CD4-positive, alpha-beta T cell (primary cell): ENCODE measurements around the gene PAX2. TPM values are rescaled to one million over a fixed set of nuclear protein-coding genes. Genes with fewer than 3 reads are reported as not detected.

Experiments
- ATAC-seq: fragments of 200-7000 bp; cut with Tn5 transposase; one replicate; pipeline ENCODE4 v1.10.0; 2022; ENCODE audit warnings: mild to moderate bottlenecking; ENCODE audit not compliant: poor library complexity
- CTCF ChIA-PET: fragments of 350-600 bp; sonication (Branson Sonifier 250); formaldehyde crosslinking; loops from one replicate; lab custom pipeline; 2021; ENCODE audit warnings: antibody characterized with exemption, inconsistent platforms; lab: Charles Lee
- POLR2A ChIA-PET: fragments of 350-600 bp; sonication (Branson Sonifier 250); formaldehyde crosslinking; loops from one replicate; lab custom pipeline; 2021; ENCODE audit warnings: antibody characterized with exemption, inconsistent platforms; lab: Charles Lee
- DNase-seq, 14 experiments: peaks; one replicate each; pipeline ENCODE4 v3.0.0-alpha.2; 2013 to 2020; ENCODE audit warnings: mixed read lengths in 2 of 14
- H3K27ac ChIP-seq, 2 donors: one replicate each; pipeline versions ENCODE4 v1.5.1 to v1.7.0; 2013; ENCODE audit warnings: low read length in 2 of 2, low read depth in 1 of 2, mild to moderate bottlenecking in 1 of 2
- H3K27me3 ChIP-seq, 2 experiments: 1 replicate in 1 of 2; 2 replicates in 1 of 2; pipeline versions ENCODE4 v1.6.1 to v1.7.0; 2013; ENCODE audit warnings: low read length in 2 of 2, control low read depth in 1 of 2, mild to moderate bottlenecking in 1 of 2, moderate library complexity in 1 of 2; ENCODE audit not compliant: insufficient read depth in 2 of 2, control insufficient read depth in 1 of 2
- H3K36me3 ChIP-seq: one replicate; pipeline ENCODE4 v1.6.1; 2013; ENCODE audit warnings: low read length, control low read depth; ENCODE audit not compliant: insufficient read depth
- H3K4me1 ChIP-seq: one replicate; pipeline ENCODE4 v1.6.1; 2013; ENCODE audit warnings: low read length, control low read depth; ENCODE audit not compliant: insufficient read depth
- H3K4me3 ChIP-seq: one replicate; pipeline ENCODE4 v1.5.1; 2013; ENCODE audit warnings: mild to moderate bottlenecking, low read length, moderate library complexity
- H3K9me3 ChIP-seq, 2 experiments: 1 replicate in 1 of 2; 2 replicates in 1 of 2; pipeline versions ENCODE4 v1.6.1 to v1.7.0; 2013; ENCODE audit warnings: low read length in 2 of 2, mild to moderate bottlenecking in 2 of 2, control low read depth in 1 of 2, moderate library complexity in 1 of 2; ENCODE audit not compliant: control insufficient read depth in 1 of 2, insufficient read depth in 1 of 2
- H3K27ac Mint-ChIP-seq: one replicate; pipeline ENCODE4 v1.8.0; 2020; ENCODE audit warnings: mixed read lengths
- H3K27me3 Mint-ChIP-seq: one replicate; pipeline ENCODE4 v1.8.0; 2021; ENCODE audit warnings: mixed read lengths
- H3K36me3 Mint-ChIP-seq: one replicate; pipeline ENCODE4 v1.8.0; 2021; ENCODE audit warnings: low read depth, mixed read lengths
- H3K4me1 Mint-ChIP-seq: one replicate; pipeline ENCODE4 v1.8.0; 2021; ENCODE audit warnings: low read depth, mixed read lengths
- H3K4me3 Mint-ChIP-seq: one replicate; pipeline ENCODE4 v1.8.0; 2020; ENCODE audit warnings: mild to moderate bottlenecking, mixed read lengths
- H3K9me3 Mint-ChIP-seq: one replicate; pipeline ENCODE4 v1.8.0; 2020; ENCODE audit warnings: mixed read lengths
- intact Hi-C, 2 experiments: fragments of 100-400 bp; cut with DNase I in 1 of 2; cut with micrococcal nuclease in 1 of 2; formaldehyde crosslinking; loops; one replicate each; pipeline versions ENCODE4 v1.15.1 to v1.9.0; 2023 to 2025; cut with DNase I, micrococcal nuclease
- total RNA-seq, 174 experiments: library from RNA in 2 of 174; stranded (reverse) in 2 of 174; gene quantifications; one replicate each; pipeline ENCODE4 v1.2.3 and lab custom pipeline; 2021 to 2026
- TF ChIP-seq, protein P1 (sequence below): fragments of 200-600 bp; IDR thresholded peaks from one replicate; pipeline ENCODE4 v1.8.0; 2022; ENCODE audit warnings: antibody characterized with exemption, mild to moderate bottlenecking

Gene PAX2
- total RNA-seq, 2 experiments from 2014 or later = not detected

DNA sequence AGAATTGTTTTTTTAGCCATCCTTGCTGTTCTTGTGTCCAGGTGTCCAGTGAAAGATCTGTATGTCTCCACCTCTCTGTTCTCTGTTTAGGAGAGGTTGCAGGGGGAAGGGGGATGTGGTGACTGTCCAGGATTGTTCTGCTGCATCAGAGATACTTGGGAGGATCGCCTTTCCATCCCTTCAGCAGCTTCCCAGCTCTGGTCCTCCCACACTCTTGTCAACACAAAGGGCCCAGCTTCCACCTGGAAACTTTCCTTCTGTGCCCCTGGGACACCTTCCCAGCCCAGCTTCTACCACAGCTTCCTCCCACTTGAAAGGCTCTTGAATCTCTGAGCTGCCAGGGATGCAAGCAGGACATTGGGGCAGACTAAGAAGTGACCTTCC, 85.3 kb downstream of the PAX2 start:
- H3K27me3 ChIP-seq = peaks cover 64 to 85% of the 10 kb centered on the region in 2 experiments
- H3K4me3 Mint-ChIP-seq = peak overlapping the region; percentile 65

DNA sequence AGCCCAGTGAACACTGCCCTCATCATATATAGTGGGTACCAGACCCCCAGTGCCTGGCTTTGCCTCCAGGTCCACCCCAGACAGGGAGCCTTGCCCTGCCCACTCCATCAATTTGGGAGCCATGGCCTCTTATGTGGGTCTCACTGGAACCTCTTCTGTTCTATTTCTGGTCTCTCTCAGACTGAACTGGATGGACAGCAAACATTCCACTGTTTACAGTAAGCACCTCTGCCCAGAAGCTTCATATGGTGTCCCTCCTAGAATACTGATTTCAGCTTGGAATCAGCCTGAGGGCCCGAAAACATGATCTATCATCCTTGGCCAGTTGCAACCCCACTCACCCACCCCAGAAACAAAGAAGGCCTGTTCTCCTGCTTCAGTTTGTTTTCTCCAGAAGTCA, 86.4 kb downstream of the PAX2 start:
- POLR2A ChIA-PET = no interaction called here
- H3K27me3 Mint-ChIP-seq = peaks cover 25% of the 10 kb centered on the region

More for the DNA sequence above, 85.3 kb downstream of the PAX2 start:
- H3K4me1 Mint-ChIP-seq = peaks cover 38% of the 10 kb centered on the region
- no peak overlapping the region for H3K27ac ChIP-seq
- H3K4me1 ChIP-seq = peaks cover 44% of the 10 kb centered on the region
- H3K9me3 Mint-ChIP-seq = no peaks in the 10 kb centered on the region
- H3K27me3 Mint-ChIP-seq = peaks cover 29% of the 10 kb centered on the region
- TF ChIP-seq, protein P1, sequence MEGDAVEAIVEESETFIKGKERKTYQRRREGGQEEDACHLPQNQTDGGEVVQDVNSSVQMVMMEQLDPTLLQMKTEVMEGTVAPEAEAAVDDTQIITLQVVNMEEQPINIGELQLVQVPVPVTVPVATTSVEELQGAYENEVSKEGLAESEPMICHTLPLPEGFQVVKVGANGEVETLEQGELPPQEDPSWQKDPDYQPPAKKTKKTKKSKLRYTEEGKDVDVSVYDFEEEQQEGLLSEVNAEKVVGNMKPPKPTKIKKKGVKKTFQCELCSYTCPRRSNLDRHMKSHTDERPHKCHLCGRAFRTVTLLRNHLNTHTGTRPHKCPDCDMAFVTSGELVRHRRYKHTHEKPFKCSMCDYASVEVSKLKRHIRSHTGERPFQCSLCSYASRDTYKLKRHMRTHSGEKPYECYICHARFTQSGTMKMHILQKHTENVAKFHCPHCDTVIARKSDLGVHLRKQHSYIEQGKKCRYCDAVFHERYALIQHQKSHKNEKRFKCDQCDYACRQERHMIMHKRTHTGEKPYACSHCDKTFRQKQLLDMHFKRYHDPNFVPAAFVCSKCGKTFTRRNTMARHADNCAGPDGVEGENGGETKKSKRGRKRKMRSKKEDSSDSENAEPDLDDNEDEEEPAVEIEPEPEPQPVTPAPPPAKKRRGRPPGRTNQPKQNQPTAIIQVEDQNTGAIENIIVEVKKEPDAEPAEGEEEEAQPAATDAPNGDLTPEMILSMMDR = no peak
- CTCF ChIA-PET = no interaction called here
- H3K27ac Mint-ChIP-seq = no peak overlapping the region
- ATAC-seq (no peak), DNase-seq (no peak)
- no peak overlapping the region for H3K4me3 ChIP-seq
- no peaks in the 10 kb centered on the region for H3K36me3 Mint-ChIP-seq
- POLR2A ChIA-PET = no interaction called here
- intact Hi-C loops = no loop called here
- peaks cover 0 to 30% of the 10 kb centered on the region in 2 experiments for H3K9me3 ChIP-seq
- H3K36me3 ChIP-seq = no peaks in the 10 kb centered on the region

DNA sequence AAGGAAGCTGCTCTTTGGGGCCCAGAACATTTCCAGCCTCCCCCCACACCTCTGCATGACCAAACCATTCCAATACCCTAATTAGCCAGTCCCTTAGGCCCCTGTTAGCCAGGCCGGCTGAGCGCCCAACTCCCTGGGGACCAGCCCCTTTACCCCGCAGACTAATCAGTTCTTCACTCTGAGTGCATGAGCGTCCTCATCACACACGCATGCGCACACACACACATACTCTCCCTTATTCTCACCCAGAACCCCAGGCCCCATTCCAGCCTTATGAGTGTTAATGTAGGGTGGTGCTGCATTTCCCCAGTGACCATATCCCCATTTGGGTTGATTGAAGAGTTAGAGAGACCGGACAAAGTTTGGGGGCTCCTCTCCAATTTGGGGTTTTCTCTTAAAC, 90.4 kb downstream of the PAX2 start:
- Mint-ChIP-seq H3K27me3 (peaks cover under 1% of the 10 kb centered on the region), H3K4me1 (peaks cover 5% of the 10 kb centered on the region), H3K4me3 (no peak overlapping the region), H3K27ac (no peak overlapping the region), H3K9me3 (no peaks in the 10 kb centered on the region), H3K36me3 (no peaks in the 10 kb centered on the region)
- ChIA-PET CTCF (no interaction called here), POLR2A (no interaction called here)
- Histone ChIP-seq H3K36me3 (no peaks in the 10 kb centered on the region), H3K9me3 (no peaks in the 10 kb centered on the region), H3K4me3 (no peak overlapping the region), H3K27me3 (peaks cover 35 to 47% of the 10 kb centered on the region in 2 experiments), H3K4me1 (no peaks in the 10 kb centered on the region), H3K27ac (no peak overlapping the region)
- TF ChIP-seq, protein P1 = no peak
- no peak for DNase-seq
- no peak for ATAC-seq
- intact Hi-C loops = no loop called here

More for the DNA sequence above, 86.4 kb downstream of the PAX2 start:
- H3K9me3 ChIP-seq = peaks cover 0 to 30% of the 10 kb centered on the region in 2 experiments
- peaks cover 57 to 76% of the 10 kb centered on the region in 2 experiments for H3K27me3 ChIP-seq
- no peaks in the 10 kb centered on the region for H3K36me3 Mint-ChIP-seq
- CTCF ChIA-PET = interaction anchor here (1.8 kb wide), 1 partner anchor 10 kb away, joined by 3 read pairs; no protein-coding TSS in a partner anchor
- no peaks in the 10 kb centered on the region for H3K36me3 ChIP-seq
- TF ChIP-seq, protein P1 = no peak
- peaks cover 36% of the 10 kb centered on the region for H3K4me1 ChIP-seq
- H3K27ac ChIP-seq = no peak overlapping the region
- intact Hi-C loops = no loop called here
- no peak for ATAC-seq
- peak overlapping the region; percentile 23 for H3K4me3 Mint-ChIP-seq
- peaks cover 38% of the 10 kb centered on the region for H3K4me1 Mint-ChIP-seq
- H3K9me3 Mint-ChIP-seq = no peaks in the 10 kb centered on the region
- H3K27ac Mint-ChIP-seq = no peak overlapping the region
- H3K4me3 ChIP-seq = no peak overlapping the region
- DNase-seq = no peak
